ENCODE results near the gene C2orf68. TPM values are rescaled to one million over a fixed set of nuclear protein-coding genes. Genes with fewer than 3 reads are reported as not detected.
A peak's percentile ranks its signal among the peaks of the same experiment; 100 is the strongest.

The C2orf68 gene
- total and polyA plus RNA-seq, 3 experiments from 2014 or later = 17.9 to 27.3 (median 26.7) TPM

DNA sequence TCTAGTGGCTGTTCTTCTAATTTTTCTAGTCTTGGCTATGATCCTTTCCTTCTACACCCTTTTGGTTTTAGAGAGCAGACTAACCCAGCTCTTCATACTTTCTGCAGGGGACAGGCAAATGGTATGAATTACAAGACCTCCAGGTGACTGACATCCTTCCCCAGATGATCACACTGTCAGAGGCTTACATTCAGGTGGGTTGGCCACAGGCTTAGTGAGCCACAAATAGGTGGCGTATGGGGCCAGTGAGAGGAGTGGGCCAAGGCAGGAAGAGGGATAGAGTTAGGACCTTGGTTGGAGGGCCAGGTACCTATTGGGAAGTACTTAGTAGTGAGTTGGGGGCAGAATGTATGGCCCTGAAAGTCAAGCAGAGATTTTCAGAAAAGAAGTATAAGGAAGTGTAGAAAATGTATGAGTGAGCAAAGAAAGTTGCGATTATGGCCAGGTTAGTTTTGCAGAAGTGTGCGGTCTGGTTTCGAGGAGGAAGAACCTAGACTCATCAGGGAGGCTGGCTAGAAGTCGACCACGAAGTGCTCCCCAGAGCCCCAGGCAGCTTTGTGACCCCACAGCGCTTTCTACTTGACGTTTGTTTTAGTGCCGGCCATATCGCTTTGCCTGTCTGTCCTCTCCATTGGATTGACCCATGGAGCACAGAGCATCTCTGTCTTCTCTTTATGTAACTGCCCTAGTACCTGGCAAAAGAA lies 36.1 kb upstream of the C2orf68 start:
- Histone ChIP-seq H3K4me3 (ENCODE audit: low read length) (no peak overlapping the region), H3K4me1 (ENCODE audit: insufficient read depth, low read length) (no peaks in the 10 kb centered on the region), H3K27me3 (ENCODE audit: insufficient read depth, low read length, poor library complexity, severe bottlenecking) (no peaks in the 10 kb centered on the region), H3K36me3 (ENCODE audit: insufficient read depth, low read length) (peaks cover 55% of the 10 kb centered on the region), H3K27ac (ENCODE audit: low read depth, low read length) (no peak overlapping the region), H3K9me3 (ENCODE audit: low read length) (no peaks in the 10 kb centered on the region)
- Mint-ChIP-seq H3K4me1 (peaks cover 0 to under 1% (median 0%) of the 10 kb centered on the region in 3 donors), H3K9me3 (no peaks in the 10 kb centered on the region), H3K36me3 (peaks cover 12 to 88% (median 18%) of the 10 kb centered on the region in 3 donors), H3K4me3 (no peak overlapping the region), H3K27ac (peak overlapping the region in 7 of 8 donors; percentile 3 to 59 (median 38)), H3K27me3 (no peaks in the 10 kb centered on the region)
- ChIA-PET CTCF (interaction anchor here (3.0 kb wide), 1 partner anchor 11 kb away, joined by 15 read pairs; no protein-coding TSS in a partner anchor), POLR2A (no interaction called here)
- DNase-seq = no peak

- H3K36me3 Mint-ChIP-seq = peaks cover 17 to 93% (median 25%) of the 10 kb centered on the region in 3 donors
- peaks cover 0 to 12% (median 10%) of the 10 kb centered on the region in 3 donors for H3K4me1 Mint-ChIP-seq
- H3K4me1 ChIP-seq (ENCODE audit: insufficient read depth, low read length) = no peaks in the 10 kb centered on the region
- H3K9me3 Mint-ChIP-seq = no peaks in the 10 kb centered on the region
- no peak overlapping the region for H3K27ac ChIP-seq (ENCODE audit: low read depth, low read length)
- H3K36me3 ChIP-seq (ENCODE audit: insufficient read depth, low read length) = peaks cover 71% of the 10 kb centered on the region
- ChIA-PET CTCF (interaction anchor here (0.8 kb wide), 1 partner anchor 9 kb away, joined by 3 read pairs; no protein-coding TSS in a partner anchor), POLR2A (no interaction called here)
- H3K27me3 Mint-ChIP-seq = no peaks in the 10 kb centered on the region
- no peaks in the 10 kb centered on the region for H3K9me3 ChIP-seq (ENCODE audit: low read length)
- no peak overlapping the region for H3K27ac Mint-ChIP-seq
- H3K27me3 ChIP-seq (ENCODE audit: insufficient read depth, low read length, poor library complexity, severe bottlenecking) = no peaks in the 10 kb centered on the region
- no peak overlapping the region for H3K4me3 Mint-ChIP-seq
- no peak overlapping the region for H3K4me3 ChIP-seq (ENCODE audit: low read length)
- DNase-seq = no peak
These were observed 34.3 kb upstream of the C2orf68 start for GRCh38 chr2:85646166-85646565.

DNA sequence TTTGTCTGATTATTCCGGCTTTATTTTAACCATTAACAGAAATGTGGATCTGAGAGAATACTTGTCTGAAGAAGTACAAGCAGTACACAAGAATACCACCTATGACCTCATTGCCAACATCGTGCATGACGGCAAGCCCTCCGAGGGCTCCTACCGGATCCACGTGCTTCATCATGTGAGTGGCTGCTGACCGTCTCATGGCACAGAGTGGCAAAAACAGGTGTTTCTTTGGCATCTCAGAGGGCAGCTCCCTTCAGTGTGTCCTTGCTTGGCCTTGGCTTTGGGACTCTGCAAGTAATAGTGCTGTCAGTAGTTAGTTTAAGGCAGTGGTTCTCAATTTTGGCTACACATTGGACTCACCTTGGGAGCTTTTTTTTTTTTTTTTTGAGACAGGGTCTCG lies 33.0 kb upstream of the C2orf68 start:
- peaks cover 75% of the 10 kb centered on the region for H3K36me3 ChIP-seq (ENCODE audit: insufficient read depth, low read length)
- H3K27me3 ChIP-seq (ENCODE audit: insufficient read depth, low read length, poor library complexity, severe bottlenecking) = no peaks in the 10 kb centered on the region
- ChIA-PET CTCF (interaction anchor here (1.1 kb wide), 1 partner anchor 8 kb away, joined by 5 read pairs; no protein-coding TSS in a partner anchor), POLR2A (interaction anchor here (0.7 kb wide), 1 partner anchor 42 kb away, joined by 5 read pairs; no protein-coding TSS in a partner anchor)
- Mint-ChIP-seq H3K4me3 (no peak overlapping the region), H3K36me3 (peaks cover 19 to 98% (median 32%) of the 10 kb centered on the region in 3 donors), H3K4me1 (peaks cover 1 to 12% (median 10%) of the 10 kb centered on the region in 3 donors), H3K27ac (no peak overlapping the region), H3K27me3 (no peaks in the 10 kb centered on the region), H3K9me3 (no peaks in the 10 kb centered on the region)
- no peak for DNase-seq
- no peak overlapping the region for H3K4me3 ChIP-seq (ENCODE audit: low read length)
- no peak overlapping the region for H3K27ac ChIP-seq (ENCODE audit: low read depth, low read length)
- H3K9me3 ChIP-seq (ENCODE audit: low read length) = no peaks in the 10 kb centered on the region
- H3K4me1 ChIP-seq (ENCODE audit: insufficient read depth, low read length) = no peaks in the 10 kb centered on the region

DNA sequence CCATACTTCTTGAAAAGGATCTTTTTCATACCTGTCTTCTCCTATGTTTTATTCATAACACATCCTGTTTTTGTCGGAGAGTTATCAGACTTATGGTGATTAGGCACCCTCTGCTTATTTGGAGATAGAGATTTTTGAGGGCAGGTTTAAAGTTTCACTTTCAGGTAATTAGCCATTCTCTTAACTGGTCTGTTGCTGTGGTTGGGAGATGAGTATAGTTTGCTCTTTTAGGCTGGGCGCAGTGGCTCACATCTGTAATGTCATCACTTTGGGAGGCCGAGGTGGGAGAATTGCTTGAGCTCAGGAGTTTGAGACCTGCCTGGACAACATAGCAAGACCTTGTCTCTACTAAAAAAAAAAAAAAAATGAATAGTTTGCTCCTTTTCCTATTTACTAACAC lies 30.9 kb upstream of the C2orf68 start:
- Mint-ChIP-seq H3K27me3 (no peaks in the 10 kb centered on the region), H3K27ac (peak overlapping the region in 4 of 8 donors; percentile 15 to 89 (median 58)), H3K36me3 (peaks cover 19 to 95% (median 26%) of the 10 kb centered on the region in 3 donors), H3K4me1 (peaks cover 1 to 12% (median 10%) of the 10 kb centered on the region in 3 donors), H3K9me3 (no peaks in the 10 kb centered on the region), H3K4me3 (no peak overlapping the region)
- no peak for DNase-seq
- Histone ChIP-seq H3K27me3 (ENCODE audit: insufficient read depth, low read length, poor library complexity, severe bottlenecking) (no peaks in the 10 kb centered on the region), H3K36me3 (ENCODE audit: insufficient read depth, low read length) (peaks cover 73% of the 10 kb centered on the region), H3K4me3 (ENCODE audit: low read length) (no peak overlapping the region), H3K27ac (ENCODE audit: low read depth, low read length) (no peak overlapping the region), H3K4me1 (ENCODE audit: insufficient read depth, low read length) (no peaks in the 10 kb centered on the region), H3K9me3 (ENCODE audit: low read length) (no peaks in the 10 kb centered on the region)
- ChIA-PET CTCF (no interaction called here), POLR2A (no interaction called here)

DNA sequence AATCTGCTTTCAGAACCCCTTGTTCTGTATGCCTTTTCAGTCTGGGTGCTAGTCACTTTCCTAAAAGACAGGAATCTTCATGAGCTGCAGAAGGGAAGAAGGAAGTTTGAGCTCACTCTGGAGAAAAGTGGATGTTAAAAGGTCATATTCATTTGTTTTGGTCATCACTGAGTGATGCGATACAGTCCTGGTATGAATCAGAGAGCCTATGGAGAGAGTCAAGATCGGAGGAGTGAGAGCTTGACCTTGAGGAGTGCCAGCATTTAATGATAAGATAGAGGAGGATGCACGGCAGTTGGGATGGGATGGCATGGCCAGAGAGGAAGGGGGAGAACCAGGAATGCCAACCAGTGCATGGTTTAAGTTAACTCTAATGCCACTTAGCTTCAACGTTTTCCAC lies 23.8 kb upstream of the C2orf68 start:
- DNase-seq = no peak
- Histone ChIP-seq H3K36me3 (ENCODE audit: insufficient read depth, low read length) (peaks cover 56% of the 10 kb centered on the region), H3K27ac (ENCODE audit: low read depth, low read length) (no peak overlapping the region), H3K4me1 (ENCODE audit: insufficient read depth, low read length) (no peaks in the 10 kb centered on the region), H3K9me3 (ENCODE audit: low read length) (no peaks in the 10 kb centered on the region), H3K4me3 (ENCODE audit: low read length) (no peak overlapping the region), H3K27me3 (ENCODE audit: insufficient read depth, low read length, poor library complexity, severe bottlenecking) (no peaks in the 10 kb centered on the region)
- peak overlapping the region in 3 of 8 donors; percentile 3 to 84 (median 27) for H3K27ac Mint-ChIP-seq
- ChIA-PET CTCF (interaction anchor here (0.6 to 3.6 kb wide), 6 partner anchors 15 to 71 kb away, joined by 3 to 30 read pairs (median 16); partner anchors contain the start of gene RNF181), POLR2A (no interaction called here)
- H3K4me3 Mint-ChIP-seq = no peak overlapping the region
- no peaks in the 10 kb centered on the region for H3K9me3 Mint-ChIP-seq
- H3K27me3 Mint-ChIP-seq = no peaks in the 10 kb centered on the region
- peaks cover 8 to 88% (median 33%) of the 10 kb centered on the region in 3 donors for H3K36me3 Mint-ChIP-seq
- H3K4me1 Mint-ChIP-seq = peaks cover 20 to 27% (median 26%) of the 10 kb centered on the region in 3 donors

DNA sequence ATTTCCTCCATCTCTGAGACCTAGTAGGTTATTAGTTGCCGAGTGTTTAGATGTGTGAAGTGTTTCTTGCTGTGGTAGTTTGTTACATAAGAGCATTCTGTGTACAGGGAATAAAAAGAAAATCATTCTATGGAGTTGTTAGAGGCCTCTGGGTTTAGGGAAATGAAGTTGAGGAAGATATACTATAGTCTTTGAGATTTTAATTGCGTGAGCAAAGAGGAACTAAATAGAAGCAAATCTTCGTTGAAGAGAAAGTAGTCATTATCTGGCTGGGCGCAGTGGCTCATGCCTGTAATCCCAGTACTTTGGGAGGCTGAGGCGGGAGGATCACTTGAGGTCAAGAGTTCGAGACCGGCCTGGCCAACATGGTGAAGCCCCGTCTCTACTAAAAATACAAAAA lies 23.1 kb upstream of the C2orf68 start:
- H3K4me1 ChIP-seq (ENCODE audit: insufficient read depth, low read length) = no peaks in the 10 kb centered on the region
- H3K36me3 ChIP-seq (ENCODE audit: insufficient read depth, low read length) = peaks cover 55% of the 10 kb centered on the region
- Mint-ChIP-seq H3K36me3 (peaks cover 8 to 88% (median 36%) of the 10 kb centered on the region in 3 donors), H3K4me3 (no peak overlapping the region), H3K27ac (peak overlapping the region in 3 of 8 donors; percentile 21 to 73 (median 56)), H3K4me1 (peaks cover 20 to 30% (median 27%) of the 10 kb centered on the region in 3 donors), H3K27me3 (no peaks in the 10 kb centered on the region), H3K9me3 (no peaks in the 10 kb centered on the region)
- H3K4me3 ChIP-seq (ENCODE audit: low read length) = no peak overlapping the region
- H3K9me3 ChIP-seq (ENCODE audit: low read length) = no peaks in the 10 kb centered on the region
- ChIA-PET CTCF (interaction anchor here (3.1 to 3.2 kb wide), 2 partner anchors 14 to 39 kb away, joined by 16 to 27 read pairs; partner anchors contain the start of gene RNF181), POLR2A (no interaction called here)
- H3K27me3 ChIP-seq (ENCODE audit: insufficient read depth, low read length, poor library complexity, severe bottlenecking) = no peaks in the 10 kb centered on the region
- no peak overlapping the region for H3K27ac ChIP-seq (ENCODE audit: low read depth, low read length)
- no peak for DNase-seq

GRCh38 chr2:85631316-85631715 lies 19.4 kb upstream of the C2orf68 start:
- Mint-ChIP-seq H3K4me3 (no peak overlapping the region), H3K27me3 (no peaks in the 10 kb centered on the region), H3K36me3 (peaks cover 3 to 89% (median 26%) of the 10 kb centered on the region in 3 donors), H3K9me3 (no peaks in the 10 kb centered on the region), H3K4me1 (peaks cover 17 to 40% (median 33%) of the 10 kb centered on the region in 3 donors), H3K27ac (no peak overlapping the region)
- POLR2A ChIA-PET = no interaction called here
- CTCF ChIA-PET = interaction anchor here (0.6 kb wide), 1 partner anchor 14 kb away, joined by 3 read pairs; no protein-coding TSS in a partner anchor
- Histone ChIP-seq H3K27me3 (ENCODE audit: insufficient read depth, low read length, poor library complexity, severe bottlenecking) (no peaks in the 10 kb centered on the region), H3K4me1 (ENCODE audit: insufficient read depth, low read length) (no peaks in the 10 kb centered on the region), H3K9me3 (ENCODE audit: low read length) (no peaks in the 10 kb centered on the region), H3K27ac (ENCODE audit: low read depth, low read length) (no peak overlapping the region), H3K36me3 (ENCODE audit: insufficient read depth, low read length) (peaks cover 43% of the 10 kb centered on the region), H3K4me3 (ENCODE audit: low read length) (no peak overlapping the region)
- DNase-seq = no peak

DNA sequence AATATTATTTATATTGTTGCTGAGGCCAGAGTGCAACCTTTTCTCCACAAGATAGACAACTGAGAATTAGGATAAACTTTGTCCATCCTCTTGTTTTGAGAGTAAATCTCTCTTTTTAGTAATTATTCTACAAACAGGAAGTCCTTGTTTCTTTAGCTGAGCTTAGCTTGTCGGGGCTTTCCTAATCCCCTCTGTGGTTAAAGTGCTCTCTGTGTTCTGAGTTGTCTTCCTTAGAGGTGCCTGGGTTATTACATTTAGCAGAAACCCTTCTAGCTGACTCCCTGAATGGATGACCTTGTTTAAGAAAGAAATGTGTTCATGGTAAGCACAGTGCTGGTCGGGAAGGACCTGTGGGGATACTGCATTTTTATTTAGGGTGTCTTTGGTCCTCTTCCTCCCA lies 16.8 kb upstream of the C2orf68 start:
- POLR2A ChIA-PET = interaction anchor here (0.7 to 1.1 kb wide), 3 partner anchors 11 to 90 kb away, joined by 3 to 6 read pairs (median 3); no protein-coding TSS in a partner anchor

More for the DNA sequence above, 16.8 kb upstream of the C2orf68 start:
- peaks cover 0 to 1% of the 10 kb centered on the region in 2 donors for H3K27me3 Mint-ChIP-seq
- CTCF ChIA-PET = interaction anchor here (3.7 kb wide), 1 partner anchor 9 kb away, joined by 20 read pairs; no protein-coding TSS in a partner anchor
- peaks cover 3 to 93% (median 28%) of the 10 kb centered on the region in 3 donors for H3K36me3 Mint-ChIP-seq
- H3K9me3 Mint-ChIP-seq = no peaks in the 10 kb centered on the region
- H3K4me1 Mint-ChIP-seq = peaks cover 6 to 25% (median 20%) of the 10 kb centered on the region in 3 donors
- peak overlapping the region in 1 of 7 donors; percentile 56 for H3K4me3 Mint-ChIP-seq
- Histone ChIP-seq H3K4me1 (ENCODE audit: insufficient read depth, low read length) (no peaks in the 10 kb centered on the region), H3K4me3 (ENCODE audit: low read length) (no peak overlapping the region), H3K36me3 (ENCODE audit: insufficient read depth, low read length) (peaks cover 50% of the 10 kb centered on the region), H3K27ac (ENCODE audit: low read depth, low read length) (no peak overlapping the region), H3K27me3 (ENCODE audit: insufficient read depth, low read length, poor library complexity, severe bottlenecking) (no peaks in the 10 kb centered on the region), H3K9me3 (ENCODE audit: low read length) (no peaks in the 10 kb centered on the region)
- H3K27ac Mint-ChIP-seq = peak overlapping the region in 5 of 8 donors; percentile 23 to 51 (median 40)
- no peak for DNase-seq

Data from CD8-positive, alpha-beta memory T cell (primary cell).